Peyer's patch (tissue), 4 donors: ENCODE measurements around the gene MYO7A. TPM values are rescaled to one million over a fixed set of nuclear protein-coding genes. Genes with fewer than 3 reads are reported as not detected.

ENCODE experiments used
- DNase-seq, 3 donors: peaks; one replicate each; pipeline ENCODE4 v3.0.0-alpha.2; 2017 to 2019
- H3K27ac ChIP-seq, 4 donors: fragments of 200-600 bp; sonication (generic); one replicate each; pipeline ENCODE4 v1.5.1; 2016 to 2019
- H3K27me3 ChIP-seq, 2 donors: fragments of 200-600 bp; sonication (generic); one replicate each; pipeline ENCODE4 v1.5.1; 2019
- H3K36me3 ChIP-seq, 3 donors: fragments of 200-600 bp; sonication (generic); one replicate each; pipeline ENCODE4 v1.5.1; 2016 to 2019
- H3K4me1 ChIP-seq, 4 donors: fragments of 200-600 bp; sonication (generic); one replicate each; pipeline ENCODE4 v1.5.1; 2016 to 2019
- H3K4me3 ChIP-seq, 4 donors: fragments of 200-600 bp; sonication (generic); 1 replicate in 3 of 4; 2 replicates in 1 of 4; pipeline ENCODE4 v1.5.1; 2016 to 2019; ENCODE audit warnings: mild to moderate bottlenecking in 1 of 4
- H3K9me3 ChIP-seq, 4 donors: fragments of 200-600 bp; sonication (generic); one replicate each; pipeline ENCODE4 v1.5.1; 2016 to 2019; ENCODE audit warnings: mild to moderate bottlenecking in 1 of 4
- POLR2A ChIP-seq, 2 donors: fragments of 450-650 bp; IDR thresholded peaks; one replicate each; pipeline ENCODE4 v1.5.1; 2017; ENCODE audit warnings: antibody characterized with exemption in 2 of 2, mild to moderate bottlenecking in 2 of 2, moderate library complexity in 2 of 2
- total RNA-seq, 4 donors: library from RNA; depleted of rRNA; stranded (reverse); fragments of >200 nt; gene quantifications; one replicate each; pipeline ENCODE4 v1.1.0, GENCODE V29; 2016
- TF ChIP-seq, protein P1 (sequence below), 6 experiments: fragments of 450-650 bp in 4 of 6; fragments of 200-600 bp in 2 of 6; sonication (generic) in 1 of 6; IDR thresholded peaks; one replicate each; pipeline ENCODE4 v1.5.1; 2017 to 2019; ENCODE audit warnings: antibody characterized with exemption in 6 of 6, mild to moderate bottlenecking in 3 of 6, moderate library complexity in 1 of 6

MYO7A gene
- total RNA-seq, 4 donors from 2014 or later = 6.1 to 15.7 (median 7.1) TPM

DNA sequence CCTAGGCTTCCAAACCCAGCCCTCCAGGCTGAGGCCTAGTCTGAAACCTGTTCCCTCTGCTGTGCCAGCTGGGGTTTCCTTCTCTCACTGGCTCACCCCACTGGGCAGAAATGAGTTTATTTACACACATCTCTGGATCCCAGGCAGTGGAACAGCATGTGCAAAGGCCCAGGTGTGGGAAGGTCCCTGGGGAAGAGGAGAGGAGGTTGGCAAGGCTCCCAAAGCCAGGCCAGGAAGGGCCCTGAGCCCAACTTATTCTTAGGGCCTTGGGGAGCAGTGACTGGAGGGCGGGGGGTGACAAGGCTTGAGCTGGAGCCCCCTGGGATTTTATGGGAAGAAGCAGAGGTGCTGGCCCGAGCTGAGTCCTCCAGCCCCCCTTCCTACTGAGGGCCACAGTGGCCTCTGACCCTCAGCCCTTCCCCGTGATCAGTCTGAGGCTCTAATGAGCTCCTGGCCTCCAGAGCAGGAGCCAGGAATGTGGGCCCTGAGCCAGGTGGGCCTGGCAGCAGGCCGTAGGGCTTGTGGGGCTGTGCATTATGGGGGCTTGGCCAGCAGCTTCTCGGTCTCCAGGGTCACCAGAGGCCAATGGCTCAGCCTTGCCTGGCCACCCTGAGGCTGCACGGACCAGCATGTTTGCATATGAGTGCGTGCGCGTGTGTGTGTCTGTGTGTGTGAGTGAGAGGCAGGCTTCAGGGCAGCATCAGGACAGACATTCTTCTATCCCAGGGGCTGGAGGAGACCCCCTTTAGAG, 2.9 kb downstream of the MYO7A start:
- no peaks in the 10 kb centered on the region for H3K36me3 ChIP-seq
- H3K27ac ChIP-seq = no peak overlapping the region
- DNase-seq = no peak
- H3K27me3 ChIP-seq = no peaks in the 10 kb centered on the region
- H3K4me1 ChIP-seq = peaks cover 0 to 25% (median 7%) of the 10 kb centered on the region in 4 donors
- TF ChIP-seq POLR2A (IDR thresholded peaks at IDR 0.05) = no peak
- TF ChIP-seq, protein P1, sequence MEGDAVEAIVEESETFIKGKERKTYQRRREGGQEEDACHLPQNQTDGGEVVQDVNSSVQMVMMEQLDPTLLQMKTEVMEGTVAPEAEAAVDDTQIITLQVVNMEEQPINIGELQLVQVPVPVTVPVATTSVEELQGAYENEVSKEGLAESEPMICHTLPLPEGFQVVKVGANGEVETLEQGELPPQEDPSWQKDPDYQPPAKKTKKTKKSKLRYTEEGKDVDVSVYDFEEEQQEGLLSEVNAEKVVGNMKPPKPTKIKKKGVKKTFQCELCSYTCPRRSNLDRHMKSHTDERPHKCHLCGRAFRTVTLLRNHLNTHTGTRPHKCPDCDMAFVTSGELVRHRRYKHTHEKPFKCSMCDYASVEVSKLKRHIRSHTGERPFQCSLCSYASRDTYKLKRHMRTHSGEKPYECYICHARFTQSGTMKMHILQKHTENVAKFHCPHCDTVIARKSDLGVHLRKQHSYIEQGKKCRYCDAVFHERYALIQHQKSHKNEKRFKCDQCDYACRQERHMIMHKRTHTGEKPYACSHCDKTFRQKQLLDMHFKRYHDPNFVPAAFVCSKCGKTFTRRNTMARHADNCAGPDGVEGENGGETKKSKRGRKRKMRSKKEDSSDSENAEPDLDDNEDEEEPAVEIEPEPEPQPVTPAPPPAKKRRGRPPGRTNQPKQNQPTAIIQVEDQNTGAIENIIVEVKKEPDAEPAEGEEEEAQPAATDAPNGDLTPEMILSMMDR (IDR thresholded peaks at IDR 0.05) = no peak
- no peak overlapping the region for H3K4me3 ChIP-seq
- no peaks in the 10 kb centered on the region for H3K9me3 ChIP-seq

DNA sequence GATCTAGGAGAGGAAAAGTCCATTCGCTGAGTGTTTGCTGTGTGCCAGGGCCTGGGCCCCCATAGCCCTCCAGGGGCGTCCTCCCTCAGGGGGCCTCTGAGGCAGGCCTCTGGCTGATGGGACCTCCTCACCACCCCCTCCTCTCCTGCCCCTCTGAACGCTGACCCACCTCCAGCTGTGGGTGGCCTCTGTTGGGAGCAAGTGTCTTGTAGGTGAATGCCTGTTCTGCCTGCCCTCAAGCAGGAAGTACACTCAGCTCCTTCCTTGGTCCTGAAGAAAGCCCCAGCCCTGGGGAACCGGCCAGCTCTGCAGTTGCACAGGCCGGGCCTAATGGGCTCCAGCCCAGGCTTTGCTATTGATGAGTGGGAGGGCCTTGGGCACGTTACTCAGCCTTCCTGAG, 3.5 kb downstream of the MYO7A start:
- Histone ChIP-seq H3K27me3 (no peaks in the 10 kb centered on the region), H3K36me3 (no peaks in the 10 kb centered on the region), H3K4me3 (no peak overlapping the region), H3K27ac (no peak overlapping the region), H3K4me1 (peaks cover 0 to 25% (median 7%) of the 10 kb centered on the region in 4 donors), H3K9me3 (no peaks in the 10 kb centered on the region)
- TF ChIP-seq POLR2A (IDR thresholded peaks at IDR 0.05) = no peak
- TF ChIP-seq, protein P1 (IDR thresholded peaks at IDR 0.05) = no peak
- no peak for DNase-seq

DNA sequence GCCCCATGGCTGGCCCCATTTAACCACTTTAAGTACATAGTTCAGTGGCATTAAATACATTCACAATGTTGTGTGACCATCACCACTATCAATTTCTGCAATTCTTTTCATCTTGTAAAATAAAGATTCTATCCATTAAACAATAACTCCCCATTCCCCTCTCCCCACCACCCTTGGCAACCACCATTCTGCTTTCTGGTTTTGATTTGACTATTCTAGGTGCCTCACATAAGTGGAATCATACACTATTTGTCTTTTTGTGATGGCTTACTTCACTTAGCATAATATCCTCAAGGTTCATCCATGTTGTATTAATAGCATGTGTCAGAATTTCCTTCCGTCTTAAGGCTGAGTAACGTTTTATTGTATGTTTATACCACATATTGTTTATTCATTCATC, 7.0 kb downstream of the MYO7A start:
- DNase-seq = no peak
- H3K27me3 ChIP-seq = no peaks in the 10 kb centered on the region
- no peaks in the 10 kb centered on the region for H3K36me3 ChIP-seq
- H3K9me3 ChIP-seq = no peaks in the 10 kb centered on the region
- no peak overlapping the region for H3K4me3 ChIP-seq
- peaks cover 0 to 7% (median 0%) of the 10 kb centered on the region in 4 donors for H3K4me1 ChIP-seq
- TF ChIP-seq, protein P1 (IDR thresholded peaks at IDR 0.05) = no peak
- TF ChIP-seq POLR2A (IDR thresholded peaks at IDR 0.05) = no peak
- H3K27ac ChIP-seq = no peak overlapping the region

DNA sequence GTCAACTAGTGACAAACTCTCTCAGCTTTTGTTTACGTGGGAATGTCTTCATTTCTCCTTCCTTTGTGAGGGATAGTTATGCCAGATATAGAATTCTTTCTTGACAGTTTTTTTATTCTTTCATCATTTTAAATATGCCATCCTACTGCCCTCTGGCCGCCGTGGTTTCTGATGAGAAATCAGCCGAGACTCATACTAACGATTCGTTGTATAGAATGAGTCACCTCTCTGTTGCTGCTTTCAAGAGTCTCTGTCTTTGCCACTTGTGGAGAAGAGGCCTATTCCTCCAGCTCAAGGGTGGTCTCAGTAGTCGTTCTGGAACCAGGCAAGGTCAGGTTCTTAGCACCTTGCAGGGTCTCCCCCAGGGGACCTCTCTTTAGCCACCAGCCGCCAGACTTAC, 8.0 kb downstream of the MYO7A start:
- DNase-seq = no peak
- H3K27me3 ChIP-seq = no peaks in the 10 kb centered on the region
- H3K27ac ChIP-seq = no peak overlapping the region
- no peaks in the 10 kb centered on the region for H3K36me3 ChIP-seq
- no peak overlapping the region for H3K4me3 ChIP-seq
- peaks cover 0 to 2% (median 0%) of the 10 kb centered on the region in 4 donors for H3K4me1 ChIP-seq
- TF ChIP-seq, protein P1 (IDR thresholded peaks at IDR 0.05) = no peak
- TF ChIP-seq POLR2A (IDR thresholded peaks at IDR 0.05) = no peak
- no peaks in the 10 kb centered on the region for H3K9me3 ChIP-seq

DNA sequence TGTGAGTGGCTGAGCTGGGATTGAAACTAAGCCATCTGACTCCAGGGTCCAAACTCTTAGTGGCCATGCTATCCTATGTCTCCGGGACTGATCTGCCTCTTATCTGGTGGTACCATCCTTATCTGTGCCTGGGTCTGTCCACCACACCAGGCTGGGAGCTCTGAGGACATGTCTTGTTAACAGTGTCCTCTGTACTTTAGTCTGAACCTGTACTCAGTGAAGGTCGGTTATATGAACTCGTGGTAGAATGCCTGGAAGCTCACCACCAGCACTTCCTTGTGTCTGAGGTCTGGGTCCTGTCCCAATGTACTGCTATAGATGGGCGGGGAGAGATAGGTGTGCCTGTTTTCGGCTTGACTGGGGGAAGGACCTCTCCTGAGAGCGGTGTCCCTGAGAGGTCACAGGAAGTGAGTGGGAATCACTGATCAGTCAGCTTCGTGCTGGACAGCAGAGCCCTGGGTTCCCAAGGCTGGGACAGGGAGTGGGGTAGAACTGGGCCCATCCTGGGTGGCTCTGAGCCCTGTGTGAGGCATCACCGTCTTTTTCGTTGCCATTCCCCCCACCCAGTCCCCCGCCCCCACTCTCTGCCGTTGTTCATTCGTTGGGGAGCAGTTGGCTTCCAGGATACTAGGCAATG, 8.9 kb downstream of the MYO7A start:
- no peak for DNase-seq
- Histone ChIP-seq H3K27me3 (no peaks in the 10 kb centered on the region), H3K4me1 (no peaks in the 10 kb centered on the region), H3K9me3 (no peaks in the 10 kb centered on the region), H3K4me3 (no peak overlapping the region), H3K27ac (peak overlapping the region in 2 of 4 donors; percentile 35 to 40), H3K36me3 (no peaks in the 10 kb centered on the region)
- TF ChIP-seq, protein P1 (IDR thresholded peaks at IDR 0.05) = no peak
- no peak for TF ChIP-seq POLR2A (IDR thresholded peaks at IDR 0.05)
